PC-3 (cell line): ENCODE data around the gene RTTN. TPM values are rescaled to one million over a fixed set of nuclear protein-coding genes. Genes with fewer than 3 reads are reported as not detected.
A peak's percentile ranks its signal among the peaks of the same experiment; 100 is the strongest.

Experiments
- ATAC-seq: fragments of 200-7000 bp; cut with Tn5 transposase; 2 replicates; pipeline ENCODE4 v1.9.1; 2020; ENCODE audit warnings: mild to moderate bottlenecking, moderate library complexity
- BruUV-seq: library from RNA; stranded (reverse); fragments of 400-500 nt; replicated peaks from 2 replicates; lab custom pipeline; 2021; lab: Mats Ljungman, UMichigan
- CTCF ChIA-PET: fragments of 300-600 bp; sonication (Branson Sonifier 250); formaldehyde crosslinking; loops from one replicate; lab custom pipeline; 2022; ENCODE audit warnings: antibody characterized with exemption; lab: Charles Lee
- POLR2A ChIA-PET: fragments of 300-600 bp; sonication (Branson Sonifier 250); formaldehyde crosslinking; loops from one replicate; lab custom pipeline; 2022; ENCODE audit warnings: antibody characterized with exemption; ENCODE audit not compliant: unreplicated experiment; lab: Charles Lee
- DNase-seq: peaks from one replicate; pipeline ENCODE4 v3.0.0-alpha.2; 2015
- H2AFZ ChIP-seq: fragments of 300-600 bp; sonication (generic); 2 replicates; pipeline ENCODE4 v1.6.0; 2016; ENCODE audit warnings: antibody characterized with exemption, low read length
- H3F3A ChIP-seq: fragments of 300-600 bp; sonication (generic); one replicate; pipeline ENCODE4 v1.6.0; 2017; ENCODE audit warnings: antibody characterized with exemption, low read length, control low read depth, mild to moderate bottlenecking; ENCODE audit not compliant: unreplicated experiment
- H3K27ac ChIP-seq: fragments of 300-600 bp; sonication (generic); 2 replicates; pipeline ENCODE4 v1.5.1; 2016; ENCODE audit warnings: mild to moderate bottlenecking, low read length
- H3K27me3 ChIP-seq: fragments of 300-600 bp; sonication (generic); 2 replicates; pipeline ENCODE4 v1.6.1; 2016; ENCODE audit warnings: low read length, mixed read lengths
- H3K36me3 ChIP-seq: fragments of 300-600 bp; sonication (generic); 2 replicates; pipeline ENCODE4 v1.6.1; 2016; ENCODE audit warnings: low read depth, mixed run types, low read length, mixed read lengths
- H3K4me1 ChIP-seq: fragments of 300-600 bp; sonication (generic); 2 replicates; pipeline ENCODE4 v1.5.1; 2016; ENCODE audit warnings: low read length; ENCODE audit not compliant: insufficient read depth
- H3K4me2 ChIP-seq: fragments of 300-600 bp; sonication (generic); 2 replicates; pipeline ENCODE4 v1.6.0; 2016; ENCODE audit warnings: low read length
- H3K4me3 ChIP-seq: fragments of 300-600 bp; sonication (generic); 2 replicates; pipeline ENCODE4 v1.5.1; 2016; ENCODE audit warnings: mild to moderate bottlenecking, low read length, mixed read lengths
- H3K79me2 ChIP-seq: fragments of 300-600 bp; sonication (generic); 2 replicates; pipeline ENCODE4 v1.6.1; 2017; ENCODE audit warnings: low read length, mixed read lengths
- H3K9ac ChIP-seq: fragments of 300-600 bp; sonication (generic); 2 replicates; pipeline ENCODE4 v1.6.0; 2016; ENCODE audit warnings: mild to moderate bottlenecking, low read length
- H3K9me2 ChIP-seq: fragments of 300-600 bp; sonication (generic); replicated peaks from 2 replicates; pipeline ENCODE4 v1.6.1; 2016; ENCODE audit warnings: mixed run types, low read length, mixed read lengths
- H3K9me3 ChIP-seq: fragments of 300-600 bp; sonication (generic); 2 replicates; pipeline ENCODE4 v1.6.1; 2016; ENCODE audit warnings: low read length, mixed read lengths
- H4K20me1 ChIP-seq: fragments of 300-600 bp; sonication (generic); 2 replicates; pipeline ENCODE4 v1.6.1; 2016; ENCODE audit warnings: low read length, mixed read lengths
- EZH2 ChIP-seq: fragments of 300-600 bp; sonication (generic); IDR thresholded peaks from one replicate; pipeline ENCODE4 v1.6.1; 2017; ENCODE audit warnings: antibody characterized with exemption, mild to moderate bottlenecking, low read length; ENCODE audit not compliant: unreplicated experiment
- EZH2phosphoT487 ChIP-seq: fragments of 300-600 bp; sonication (generic); IDR thresholded peaks from 2 replicates; pipeline ENCODE4 v1.6.1; 2018; ENCODE audit warnings: mild to moderate bottlenecking, antibody characterized with exemption, low read length, borderline replicate concordance
- intact Hi-C: fragments of 100-400 bp; cut with micrococcal nuclease; formaldehyde crosslinking; loops from 2 replicates; pipeline ENCODE4 v1.9.0; 2023
- total RNA-seq: library from RNA; depleted of rRNA; stranded (reverse); fragments of >200 nt; gene quantifications from 2 replicates; pipeline ENCODE4 v1.2.3, GENCODE V29; 2014
- TF ChIP-seq, protein P1 (sequence below): fragments of 300-600 bp; sonication (generic); conservative IDR thresholded peaks from 2 replicates; pipeline ENCODE4 v1.5.1; 2017; ENCODE audit warnings: antibody characterized with exemption, low read depth, mild to moderate bottlenecking, low read length

RTTN gene
- total RNA-seq, 1 experiment from 2014 or later, result 24.7 TPM

GRCh38 chr18:70015127-70015526 lies 190.4 kb downstream of the RTTN start:
- no peaks in the 10 kb centered on the region for H3K4me1 ChIP-seq
- H3K27ac ChIP-seq, result no peak overlapping the region
- intact Hi-C loops, result no loop called here
- H3K9me2 ChIP-seq, result no peaks in the 10 kb centered on the region
- no peak for DNase-seq
- H3K79me2 ChIP-seq, result no peaks in the 10 kb centered on the region
- ATAC-seq, result no peak
- ChIA-PET CTCF (no interaction called here), POLR2A (interaction anchor here (0.5 to 0.7 kb wide), 2 partner anchors 191 to 195 kb away, joined by 3 read pairs; no protein-coding TSS in a partner anchor)
- no peak for TF ChIP-seq EZH2phosphoT487
- TF ChIP-seq, protein P1, sequence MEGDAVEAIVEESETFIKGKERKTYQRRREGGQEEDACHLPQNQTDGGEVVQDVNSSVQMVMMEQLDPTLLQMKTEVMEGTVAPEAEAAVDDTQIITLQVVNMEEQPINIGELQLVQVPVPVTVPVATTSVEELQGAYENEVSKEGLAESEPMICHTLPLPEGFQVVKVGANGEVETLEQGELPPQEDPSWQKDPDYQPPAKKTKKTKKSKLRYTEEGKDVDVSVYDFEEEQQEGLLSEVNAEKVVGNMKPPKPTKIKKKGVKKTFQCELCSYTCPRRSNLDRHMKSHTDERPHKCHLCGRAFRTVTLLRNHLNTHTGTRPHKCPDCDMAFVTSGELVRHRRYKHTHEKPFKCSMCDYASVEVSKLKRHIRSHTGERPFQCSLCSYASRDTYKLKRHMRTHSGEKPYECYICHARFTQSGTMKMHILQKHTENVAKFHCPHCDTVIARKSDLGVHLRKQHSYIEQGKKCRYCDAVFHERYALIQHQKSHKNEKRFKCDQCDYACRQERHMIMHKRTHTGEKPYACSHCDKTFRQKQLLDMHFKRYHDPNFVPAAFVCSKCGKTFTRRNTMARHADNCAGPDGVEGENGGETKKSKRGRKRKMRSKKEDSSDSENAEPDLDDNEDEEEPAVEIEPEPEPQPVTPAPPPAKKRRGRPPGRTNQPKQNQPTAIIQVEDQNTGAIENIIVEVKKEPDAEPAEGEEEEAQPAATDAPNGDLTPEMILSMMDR, result no peak
- no peak for TF ChIP-seq EZH2
- no peak overlapping the region for H2AFZ ChIP-seq
- H3F3A ChIP-seq, result no peaks in the 10 kb centered on the region
- no peak overlapping the region for H3K4me3 ChIP-seq
- no peak overlapping the region for H3K9ac ChIP-seq
- no peak overlapping the region for H3K4me2 ChIP-seq
- no TSS peak for BruUV-seq
- no peaks in the 10 kb centered on the region for H3K9me3 ChIP-seq
- no peaks in the 10 kb centered on the region for H3K27me3 ChIP-seq
- H3K36me3 ChIP-seq, result peaks cover 5% of the 10 kb centered on the region
- no peaks in the 10 kb centered on the region for H4K20me1 ChIP-seq

DNA sequence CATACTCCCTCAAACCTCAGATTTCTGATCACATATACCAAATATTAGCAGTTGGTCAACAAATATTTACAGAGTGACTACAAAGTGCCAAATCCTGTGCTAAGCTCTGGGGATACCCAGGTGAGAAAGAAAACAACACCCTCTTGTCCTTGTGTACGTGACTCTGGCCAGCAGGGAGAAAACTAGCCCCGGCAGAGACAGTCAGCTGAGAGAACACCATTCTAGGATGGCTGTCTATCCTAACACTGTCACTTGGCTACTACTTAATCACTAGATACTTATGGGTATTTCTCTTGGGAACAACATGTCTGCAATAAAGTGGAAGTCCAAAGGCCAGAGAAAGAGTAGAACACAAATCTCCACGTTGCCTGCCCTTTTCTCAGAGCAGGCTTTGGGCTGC lies 199.9 kb downstream of the RTTN start:
- DNase-seq (no peak), ATAC-seq (peak; percentile 45)
- H3K4me1 ChIP-seq, result no peaks in the 10 kb centered on the region
- H3K4me2 ChIP-seq, result no peak overlapping the region
- H4K20me1 ChIP-seq, result no peaks in the 10 kb centered on the region
- no peak overlapping the region for H2AFZ ChIP-seq
- intact Hi-C loops, result no loop called here
- no peak overlapping the region for H3K4me3 ChIP-seq
- no peaks in the 10 kb centered on the region for H3F3A ChIP-seq
- no peaks in the 10 kb centered on the region; the same call in 1 of the 2 replicates for H3K36me3 ChIP-seq
- H3K27me3 ChIP-seq, result no peaks in the 10 kb centered on the region
- H3K9ac ChIP-seq, result no peak overlapping the region
- no peaks in the 10 kb centered on the region for H3K79me2 ChIP-seq
- no peak overlapping the region for H3K27ac ChIP-seq
- CTCF ChIA-PET, result no interaction called here
- H3K9me2 ChIP-seq, result no peaks in the 10 kb centered on the region
- POLR2A ChIA-PET, result no interaction called here
- BruUV-seq, result no TSS peak
- TF ChIP-seq EZH2, result no peak
- no peak for TF ChIP-seq EZH2phosphoT487
- TF ChIP-seq, protein P1, result no peak
- no peaks in the 10 kb centered on the region for H3K9me3 ChIP-seq

DNA sequence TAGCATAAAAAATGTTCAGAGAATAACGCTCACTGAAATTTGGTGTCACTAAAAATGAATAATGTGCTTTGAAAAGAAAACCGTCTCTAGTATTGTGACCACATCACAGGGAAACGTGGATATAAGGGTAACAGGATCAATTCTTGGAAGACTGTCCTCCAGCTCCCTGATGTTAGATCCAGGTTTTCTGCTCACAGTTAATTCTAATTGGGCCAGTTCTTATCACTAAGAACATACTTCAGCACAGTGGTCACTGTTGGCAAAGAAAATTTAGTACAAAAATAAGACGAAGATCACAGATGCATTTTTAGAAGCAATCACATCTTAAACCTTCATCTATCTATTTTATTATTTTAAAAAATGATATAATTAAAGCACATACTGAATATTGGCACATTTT lies 200.8 kb downstream of the RTTN start:
- TF ChIP-seq EZH2, result no peak
- no peak overlapping the region for H3K9ac ChIP-seq
- intact Hi-C loops, result no loop called here
- no peaks in the 10 kb centered on the region; the same call in 1 of the 2 replicates for H3K36me3 ChIP-seq
- DNase-seq (no peak), ATAC-seq (no peak)
- H3K9me3 ChIP-seq, result no peaks in the 10 kb centered on the region
- H3K79me2 ChIP-seq, result no peaks in the 10 kb centered on the region
- no peak overlapping the region for H3K4me2 ChIP-seq
- BruUV-seq, result no TSS peak
- ChIA-PET POLR2A (no interaction called here), CTCF (no interaction called here)
- no peaks in the 10 kb centered on the region for H3F3A ChIP-seq
- no peaks in the 10 kb centered on the region for H3K27me3 ChIP-seq
- no peak overlapping the region for H3K4me3 ChIP-seq
- no peak overlapping the region for H3K27ac ChIP-seq
- H3K9me2 ChIP-seq, result no peaks in the 10 kb centered on the region
- H2AFZ ChIP-seq, result no peak overlapping the region
- no peaks in the 10 kb centered on the region for H4K20me1 ChIP-seq
- H3K4me1 ChIP-seq, result no peaks in the 10 kb centered on the region
